ENCODE measurements around the gene APBB2.

Gene APBB2

DNA sequence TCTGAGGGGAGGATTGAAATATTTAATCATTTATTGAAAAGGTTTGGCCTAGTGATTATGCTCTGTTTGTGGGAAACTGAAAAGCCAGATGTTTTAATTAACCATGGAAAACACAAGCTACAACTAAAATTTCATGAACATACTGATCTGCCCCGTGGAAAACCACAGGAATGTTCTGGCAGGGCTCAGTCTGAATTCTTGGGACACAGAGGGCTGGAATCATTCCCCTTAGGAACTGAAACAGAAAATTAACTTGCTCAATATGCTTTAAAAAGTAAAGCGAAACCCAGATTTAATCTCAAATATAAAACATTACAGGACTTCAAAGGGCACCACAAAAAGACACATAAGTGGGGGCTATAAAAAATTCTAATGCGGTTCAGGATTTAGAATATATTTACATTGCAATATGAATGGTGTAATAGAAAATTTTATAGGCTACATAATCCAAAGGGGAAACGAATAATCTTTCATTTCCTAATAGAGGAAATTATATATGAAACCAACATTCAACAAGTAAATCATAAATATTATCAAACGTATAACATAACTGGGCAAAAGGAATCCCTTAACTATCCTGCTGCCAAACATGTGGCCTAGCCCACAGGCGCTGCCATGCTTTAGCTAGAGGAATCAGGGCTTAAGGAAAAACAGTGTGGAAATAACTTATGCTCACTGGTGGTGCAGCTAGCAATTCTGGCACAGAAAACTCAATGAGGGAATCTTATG is 70.9 kb downstream of the APBB2 start:
- H3K27ac ChIP-seq = peak overlapping the region; percentile 9; the same call in 1 of the 2 replicates
- TF ChIP-seq, protein P1, sequence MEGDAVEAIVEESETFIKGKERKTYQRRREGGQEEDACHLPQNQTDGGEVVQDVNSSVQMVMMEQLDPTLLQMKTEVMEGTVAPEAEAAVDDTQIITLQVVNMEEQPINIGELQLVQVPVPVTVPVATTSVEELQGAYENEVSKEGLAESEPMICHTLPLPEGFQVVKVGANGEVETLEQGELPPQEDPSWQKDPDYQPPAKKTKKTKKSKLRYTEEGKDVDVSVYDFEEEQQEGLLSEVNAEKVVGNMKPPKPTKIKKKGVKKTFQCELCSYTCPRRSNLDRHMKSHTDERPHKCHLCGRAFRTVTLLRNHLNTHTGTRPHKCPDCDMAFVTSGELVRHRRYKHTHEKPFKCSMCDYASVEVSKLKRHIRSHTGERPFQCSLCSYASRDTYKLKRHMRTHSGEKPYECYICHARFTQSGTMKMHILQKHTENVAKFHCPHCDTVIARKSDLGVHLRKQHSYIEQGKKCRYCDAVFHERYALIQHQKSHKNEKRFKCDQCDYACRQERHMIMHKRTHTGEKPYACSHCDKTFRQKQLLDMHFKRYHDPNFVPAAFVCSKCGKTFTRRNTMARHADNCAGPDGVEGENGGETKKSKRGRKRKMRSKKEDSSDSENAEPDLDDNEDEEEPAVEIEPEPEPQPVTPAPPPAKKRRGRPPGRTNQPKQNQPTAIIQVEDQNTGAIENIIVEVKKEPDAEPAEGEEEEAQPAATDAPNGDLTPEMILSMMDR (conservative IDR thresholded peaks at IDR 0.05) = no peak

DNA sequence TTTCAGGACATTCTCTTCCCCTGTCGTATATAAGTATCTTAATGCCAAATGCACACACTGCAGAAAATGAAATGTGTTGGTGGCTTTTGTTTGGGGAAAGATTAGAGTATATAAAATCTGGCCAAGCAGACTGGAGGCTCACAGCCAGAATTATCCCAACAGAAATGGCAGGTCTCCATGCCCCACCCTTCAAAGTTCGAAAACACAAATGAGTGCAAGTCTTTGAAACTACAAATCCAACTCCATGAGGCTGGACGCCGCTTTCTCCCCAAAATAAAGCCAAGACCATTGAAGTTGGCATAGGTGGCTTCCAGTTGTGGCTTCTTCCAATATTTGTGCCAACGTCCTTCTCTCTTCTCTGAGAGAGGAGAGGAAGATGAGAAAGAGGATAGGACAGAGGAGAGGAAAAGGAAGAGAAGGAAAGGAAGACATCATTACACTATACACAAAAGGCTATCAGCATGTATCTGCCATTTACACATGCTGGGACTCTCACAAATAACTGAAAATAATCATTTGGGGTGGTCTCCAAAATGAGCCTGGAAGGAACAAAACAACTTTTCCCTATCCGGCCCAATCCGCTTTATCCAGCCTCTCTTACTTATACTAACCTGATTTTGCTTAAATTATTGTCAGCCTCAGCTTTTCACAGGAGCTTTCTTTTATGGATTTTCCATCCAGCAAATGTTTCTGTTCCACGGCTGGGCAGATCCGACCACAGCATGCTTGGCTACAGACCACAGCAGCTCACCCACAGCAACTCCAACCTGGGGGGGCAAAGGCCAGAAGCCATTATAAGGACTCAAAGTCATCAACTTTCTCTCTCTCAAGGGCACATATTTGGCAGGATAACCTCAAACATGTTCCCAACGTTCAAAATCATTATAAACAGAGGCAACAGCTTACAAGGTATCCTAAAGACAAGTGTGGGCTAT is 71.7 kb downstream of the APBB2 start:
- TF ChIP-seq, protein P1 (conservative IDR thresholded peaks at IDR 0.05) = no peak
- H3K27ac ChIP-seq = no peak overlapping the region; the same call in 1 of the 2 replicates

DNA sequence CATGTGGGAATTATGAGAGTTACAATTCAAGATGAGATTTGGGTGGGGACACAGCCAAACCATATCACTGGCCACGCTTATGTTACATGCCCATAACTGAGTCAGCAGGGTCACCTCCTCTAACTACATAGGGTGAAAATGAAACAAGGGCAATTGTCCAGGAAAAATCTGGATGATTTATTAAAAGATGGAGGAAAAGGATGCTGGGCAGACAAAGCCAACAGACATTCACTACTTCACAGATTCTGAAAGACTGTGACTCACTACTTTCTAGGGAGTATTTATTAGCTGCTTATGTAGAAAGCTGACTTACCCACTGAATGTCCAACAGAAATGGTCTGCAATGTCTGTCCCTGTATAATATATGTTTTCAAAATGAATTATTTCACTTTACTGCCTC is 72.4 kb downstream of the APBB2 start:
- TF ChIP-seq, protein P1 (conservative IDR thresholded peaks at IDR 0.05) = no peak
- H3K27ac ChIP-seq = no peak overlapping the region

DNA sequence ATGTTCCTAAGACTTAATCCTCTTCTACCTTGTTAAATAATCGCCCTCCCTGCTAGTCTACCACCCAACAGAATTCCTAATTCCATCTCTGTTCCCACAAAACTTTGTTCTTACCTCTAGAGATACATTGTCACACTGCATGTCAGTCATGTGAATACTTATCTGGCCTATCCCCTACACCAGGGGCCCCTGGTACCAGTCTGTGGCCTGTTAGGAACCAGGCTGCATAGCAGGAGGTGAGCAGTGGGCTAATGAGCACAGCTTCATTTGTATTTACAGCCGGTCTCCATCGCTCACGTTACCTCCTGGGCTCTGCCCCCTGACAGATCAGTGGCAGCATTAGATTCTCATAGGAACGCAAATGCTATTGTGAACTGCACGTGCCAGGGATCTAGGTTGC is 73.9 kb downstream of the APBB2 start:
- TF ChIP-seq, protein P1 (conservative IDR thresholded peaks at IDR 0.05) = no peak
- no peak overlapping the region for H3K27ac ChIP-seq

DNA sequence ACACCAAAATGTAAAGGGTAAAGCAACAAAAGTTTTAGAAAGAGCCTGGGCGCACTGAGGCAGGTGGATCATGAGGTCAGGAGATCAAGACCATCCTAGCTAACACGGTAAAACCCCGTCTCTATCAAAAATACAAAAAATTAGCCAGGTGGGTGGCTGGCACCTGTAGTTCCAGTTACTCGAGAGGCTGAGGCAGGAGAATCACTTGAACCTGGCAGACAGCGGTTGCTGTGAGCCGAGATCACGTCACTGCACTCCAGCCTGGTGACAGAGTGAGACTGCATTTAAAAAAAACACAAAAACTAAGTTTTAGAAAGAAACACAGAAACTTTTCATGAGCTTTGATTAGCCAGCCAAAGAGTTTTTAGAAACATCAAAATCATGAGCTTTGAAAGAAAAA is 76.5 kb downstream of the APBB2 start:
- no peak overlapping the region for H3K27ac ChIP-seq
- TF ChIP-seq, protein P1 (conservative IDR thresholded peaks at IDR 0.05) = no peak

DNA sequence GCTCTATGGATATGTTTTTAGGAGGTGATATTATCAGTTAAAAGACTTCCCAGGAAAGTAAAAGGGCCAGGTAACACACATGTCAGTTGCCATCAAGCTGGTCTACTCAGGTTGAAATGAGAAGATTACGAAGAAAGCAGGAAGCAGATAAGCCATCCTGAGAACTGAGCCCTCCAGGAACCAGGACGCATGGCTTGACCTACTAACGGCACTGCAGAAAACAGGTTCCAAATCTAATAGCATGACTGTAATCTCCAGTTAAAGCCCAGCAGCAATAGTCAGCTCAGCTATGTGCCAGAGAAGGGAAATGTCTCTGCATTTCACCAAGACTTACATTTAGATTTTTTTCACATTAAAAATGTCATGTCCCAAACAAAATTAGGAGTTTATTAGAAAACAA is 77.9 kb downstream of the APBB2 start:
- TF ChIP-seq, protein P1 (conservative IDR thresholded peaks at IDR 0.05) = no peak
- H3K27ac ChIP-seq = no peak overlapping the region

DNA sequence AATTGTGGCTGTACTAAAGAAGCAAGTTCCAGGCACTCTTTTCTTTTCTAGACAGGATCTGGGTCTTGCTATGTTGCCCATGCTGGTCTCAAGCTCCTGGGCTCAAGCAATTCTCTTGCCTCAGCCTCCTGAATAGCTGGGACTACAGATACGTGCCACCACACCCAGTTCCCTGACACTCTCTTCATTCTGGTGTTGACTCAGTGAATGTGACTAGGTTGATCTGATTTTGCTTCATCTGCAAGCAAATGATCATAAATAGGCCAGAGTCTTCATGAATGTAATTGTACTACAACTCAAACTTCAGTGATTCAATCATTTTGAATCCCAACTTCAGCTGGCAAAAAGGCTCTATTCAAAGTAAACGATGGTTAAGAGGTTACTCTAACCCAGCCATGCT is 78.5 kb downstream of the APBB2 start:
- no peak overlapping the region for H3K27ac ChIP-seq
- TF ChIP-seq, protein P1 (conservative IDR thresholded peaks at IDR 0.05) = no peak

All from VCaP (cell line).